ENCODE measurements around the gene TEC.
"Not testable (repeated sequence)": the region's sequence is repeated elsewhere in the genome, so short reads cannot be mapped to it uniquely, and the experiment has no call there.

Gene TEC

GRCh38 chr4:48172651-48173050 lies 97.0 kb downstream of the TEC start:
- no peak for TF ChIP-seq CTCF (IDR thresholded peaks at IDR 0.05; ENCODE audit: low read depth, low read length, missing control alignments)
- no peak for DNase-seq (ENCODE audit: extremely low read depth, low read depth)
- no peak overlapping the region for H3K4me3 ChIP-seq (replicated peaks; ENCODE audit: low read depth, low read length)

GRCh38 chr4:48169636-48170035 lies 100.0 kb downstream of the TEC start:
- no peak for TF ChIP-seq CTCF (IDR thresholded peaks at IDR 0.05; ENCODE audit: low read depth, low read length, missing control alignments)
- DNase-seq (ENCODE audit: extremely low read depth, low read depth), result no peak
- no peak overlapping the region for H3K4me3 ChIP-seq (replicated peaks; ENCODE audit: low read depth, low read length)

- no peak for DNase-seq (ENCODE audit: extremely low read depth, low read depth)
- H3K4me3 ChIP-seq (replicated peaks; ENCODE audit: low read depth, low read length), result no peak overlapping the region
- no peak for TF ChIP-seq CTCF (IDR thresholded peaks at IDR 0.05; ENCODE audit: low read depth, low read length, missing control alignments)
Measured at GRCh38 chr4:48167538-48168263, 101.9 kb downstream of the TEC start.

GRCh38 chr4:48164561-48164960 lies 105.1 kb downstream of the TEC start:
- not testable (repeated sequence) for H3K4me3 ChIP-seq (replicated peaks; ENCODE audit: low read depth, low read length); DNase-seq (ENCODE audit: extremely low read depth, low read depth)

- no peak for TF ChIP-seq CTCF (IDR thresholded peaks at IDR 0.05; ENCODE audit: low read depth, low read length, missing control alignments)
- DNase-seq (ENCODE audit: extremely low read depth, low read depth), result no peak
- H3K4me3 ChIP-seq (replicated peaks; ENCODE audit: low read depth, low read length), result no peak overlapping the region
Measured at GRCh38 chr4:48163746-48164145, 105.9 kb downstream of the TEC start.

- TF ChIP-seq CTCF (IDR thresholded peaks at IDR 0.05; ENCODE audit: low read depth, low read length, missing control alignments), result no peak
- no peak overlapping the region for H3K4me3 ChIP-seq (replicated peaks; ENCODE audit: low read depth, low read length)
- DNase-seq (ENCODE audit: extremely low read depth, low read depth), result no peak
Measured at GRCh38 chr4:48162162-48162561, 107.5 kb downstream of the TEC start.

- no peak for DNase-seq (ENCODE audit: extremely low read depth, low read depth)
- H3K4me3 ChIP-seq (replicated peaks; ENCODE audit: low read depth, low read length), result no peak overlapping the region
- TF ChIP-seq CTCF (IDR thresholded peaks at IDR 0.05; ENCODE audit: low read depth, low read length, missing control alignments), result no peak
Measured at GRCh38 chr4:48157271-48157670, 112.4 kb downstream of the TEC start.
